GM19455 (cell line): ENCODE measurements around the gene GFPT1.
"Not testable (repeated sequence)": the region's sequence is repeated elsewhere in the genome, so short reads cannot be mapped to it uniquely, and the experiment has no call there.

Experiments used
- ATAC-seq: cut with Tn5 transposase; IDR thresholded peaks from one replicate; pipeline ENCODE4 v1.9.1; 2021; ENCODE audit not compliant: unreplicated experiment

The GFPT1 gene

GRCh38 chr2:69384618-69385081 is 2.4 kb downstream of the GFPT1 start:
- ATAC-seq: no peak

- ATAC-seq: no peak
These were observed 3.7 kb downstream of the GFPT1 start for GRCh38 chr2:69383176-69383812.

- ATAC-seq: no peak
These were observed 4.5 kb downstream of the GFPT1 start for GRCh38 chr2:69382547-69382946.

GRCh38 chr2:69381337-69381737 is 5.7 kb downstream of the GFPT1 start:
- ATAC-seq: no peak

GRCh38 chr2:69380072-69380917 is 6.7 kb downstream of the GFPT1 start:
- ATAC-seq: no peak

- no peak for ATAC-seq
These were observed 10.6 kb downstream of the GFPT1 start for GRCh38 chr2:69376403-69376802.

- ATAC-seq: no peak
These were observed 11.3 kb downstream of the GFPT1 start for GRCh38 chr2:69375494-69376353.

- no peak for ATAC-seq
These were observed 14.3 kb downstream of the GFPT1 start for GRCh38 chr2:69372767-69373166.

- ATAC-seq: no peak
These were observed 17.2 kb downstream of the GFPT1 start for GRCh38 chr2:69369802-69370201.

GRCh38 chr2:69368588-69368987 is 18.4 kb downstream of the GFPT1 start:
- ATAC-seq: no peak

- ATAC-seq: no peak
These were observed 27.7 kb downstream of the GFPT1 start for GRCh38 chr2:69359371-69359770.

GRCh38 chr2:69358914-69359313 is 28.1 kb downstream of the GFPT1 start:
- ATAC-seq: no peak

GRCh38 chr2:69356471-69356870 is 30.6 kb downstream of the GFPT1 start:
- ATAC-seq: no peak

- ATAC-seq: not testable (repeated sequence)
These were observed 32.1 kb downstream of the GFPT1 start for GRCh38 chr2:69354976-69355375.

GRCh38 chr2:69353360-69353759 is 33.7 kb downstream of the GFPT1 start:
- no peak for ATAC-seq

GRCh38 chr2:69348781-69349180 is 38.2 kb downstream of the GFPT1 start:
- no peak for ATAC-seq

GRCh38 chr2:69345434-69345833 is 41.6 kb downstream of the GFPT1 start:
- ATAC-seq: no peak

GRCh38 chr2:69344305-69344704 is 42.7 kb downstream of the GFPT1 start:
- no peak for ATAC-seq

GRCh38 chr2:69340101-69340775 is 46.8 kb downstream of the GFPT1 start:
- ATAC-seq: no peak

- ATAC-seq: no peak
These were observed 51.7 kb downstream of the GFPT1 start for GRCh38 chr2:69335311-69335710.

GRCh38 chr2:69333352-69333751 is 53.7 kb downstream of the GFPT1 start:
- ATAC-seq: no peak
